HG03159 (cell line): ENCODE measurements around the gene CPNE7.

Experiments
- ATAC-seq: cut with Tn5 transposase; IDR thresholded peaks from one replicate; pipeline ENCODE4 v1.9.1; 2021; ENCODE audit warnings: mild to moderate bottlenecking, moderate library complexity; ENCODE audit not compliant: unreplicated experiment

CPNE7 gene

GRCh38 chr16:89602273-89602951, 26.9 kb downstream of the CPNE7 start:
- no peak for ATAC-seq

- ATAC-seq, result no peak
Measured at GRCh38 chr16:89602952-89603590, 27.5 kb downstream of the CPNE7 start.

- ATAC-seq, result no peak
Measured at GRCh38 chr16:89604764-89605163, 29.2 kb downstream of the CPNE7 start.

GRCh38 chr16:89605186-89605970, 29.8 kb downstream of the CPNE7 start:
- ATAC-seq, result no peak

- ATAC-seq, result no peak
Measured at GRCh38 chr16:89606006-89606405, 30.4 kb downstream of the CPNE7 start.

- ATAC-seq, result no peak
Measured at GRCh38 chr16:89607453-89607852, 31.9 kb downstream of the CPNE7 start.

GRCh38 chr16:89607937-89608740, 32.6 kb downstream of the CPNE7 start:
- no peak for ATAC-seq

GRCh38 chr16:89610108-89610453, 34.5 kb downstream of the CPNE7 start:
- ATAC-seq, result no peak

GRCh38 chr16:89612415-89613166, 37.0 kb downstream of the CPNE7 start:
- ATAC-seq, result no peak

- no peak for ATAC-seq
Measured at GRCh38 chr16:89613231-89613953, 37.8 kb downstream of the CPNE7 start, which contains the start of gene DPEP1. DPEP1 (plus strand) TSS chr16:89613642; CDS start chr16:89630411, 16,769 bp downstream.

- ATAC-seq, result no peak
Measured at GRCh38 chr16:89613954-89614459, 38.4 kb downstream of the CPNE7 start.

GRCh38 chr16:89615176-89615575, 39.6 kb downstream of the CPNE7 start:
- ATAC-seq, result no peak

GRCh38 chr16:89615596-89616090, 40.1 kb downstream of the CPNE7 start:
- no peak for ATAC-seq

GRCh38 chr16:89616623-89617022, 41.1 kb downstream of the CPNE7 start:
- no peak for ATAC-seq

GRCh38 chr16:89617036-89617435, 41.5 kb downstream of the CPNE7 start:
- no peak for ATAC-seq

GRCh38 chr16:89618109-89618998, 42.8 kb downstream of the CPNE7 start:
- ATAC-seq, result no peak

GRCh38 chr16:89619840-89620239, 44.3 kb downstream of the CPNE7 start:
- no peak for ATAC-seq

- no peak for ATAC-seq
Measured at GRCh38 chr16:89620406-89620841, 44.9 kb downstream of the CPNE7 start.
